Kidney capillary endothelial cell (primary cell): ENCODE data around the gene DTX3.
"Not testable (repeated sequence)": the region's sequence is repeated elsewhere in the genome, so short reads cannot be mapped to it uniquely, and the experiment has no call there.

ENCODE experiments used
- DNase-seq: peaks from one replicate; pipeline ENCODE4 v3.0.0-alpha.2; 2018; ENCODE audit warnings: low spot score

DTX3 gene

DNA sequence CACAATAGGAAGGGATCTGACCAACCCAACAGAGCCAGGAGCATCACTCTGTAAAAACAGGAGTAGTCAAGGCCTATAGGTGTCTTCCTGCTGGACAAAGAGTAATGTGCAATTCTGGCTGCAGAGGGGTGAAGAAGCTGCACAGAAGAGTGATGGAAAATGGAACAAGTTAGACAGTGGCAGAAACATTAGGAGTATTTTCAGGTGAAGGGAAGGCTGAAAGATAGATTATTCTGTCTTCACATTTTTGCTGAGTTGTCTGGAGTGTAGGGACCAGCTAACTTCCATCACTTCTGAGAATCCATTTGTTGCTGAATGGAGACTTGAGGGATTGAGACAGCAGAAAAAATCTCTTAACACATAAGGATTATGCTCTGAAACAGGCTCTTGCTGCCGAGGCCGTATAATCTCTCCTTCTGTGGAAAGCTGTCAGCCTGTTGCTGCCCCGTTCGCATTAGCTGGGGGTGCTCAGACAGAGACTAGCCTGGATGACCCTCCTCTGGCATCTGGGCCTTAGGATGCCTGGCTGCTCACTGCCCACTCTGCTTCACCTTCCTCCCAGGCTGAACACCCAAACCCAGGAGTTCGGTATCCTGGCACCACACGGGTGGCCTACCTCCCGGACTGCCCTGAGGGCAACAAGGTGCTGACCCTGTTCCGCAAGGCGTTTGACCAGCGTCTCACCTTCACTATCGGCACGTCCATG is 3.5 kb downstream of the DTX3 start:
- DNase-seq: no peak

DNA sequence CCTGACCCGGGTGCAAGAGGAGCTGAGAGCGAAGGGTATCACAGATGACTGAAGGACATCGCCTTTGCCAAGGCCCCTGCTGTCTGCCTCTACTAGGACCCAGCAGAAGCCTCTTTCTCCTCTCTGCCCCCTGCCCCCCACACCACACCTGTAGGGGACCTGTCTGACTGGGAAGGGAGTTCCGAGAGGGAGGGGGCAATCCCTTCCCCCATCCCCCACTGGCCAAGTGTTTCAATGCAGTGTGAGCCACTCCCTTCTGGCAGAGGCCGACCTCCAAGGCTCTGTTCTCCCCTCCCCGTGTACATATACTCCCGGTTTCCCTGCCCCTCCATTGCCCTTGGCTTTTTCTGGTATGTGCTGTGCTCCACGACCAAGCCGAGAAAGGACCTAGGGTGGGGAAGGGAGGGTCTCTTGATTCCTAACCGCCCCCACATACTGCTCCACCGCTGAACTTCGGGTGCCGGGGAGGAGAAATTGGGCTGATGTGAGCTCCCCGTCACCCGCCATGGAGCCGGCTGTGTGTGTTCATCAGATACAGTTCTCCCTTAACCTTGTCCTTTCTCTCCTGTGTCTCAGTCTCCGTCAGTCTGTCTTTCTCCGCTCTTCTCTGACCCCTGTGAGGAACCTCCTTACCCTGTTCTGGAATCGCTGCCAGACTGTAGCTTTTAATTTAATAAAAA is 4.6 kb downstream of the DTX3 start:
- no peak for DNase-seq

DNA sequence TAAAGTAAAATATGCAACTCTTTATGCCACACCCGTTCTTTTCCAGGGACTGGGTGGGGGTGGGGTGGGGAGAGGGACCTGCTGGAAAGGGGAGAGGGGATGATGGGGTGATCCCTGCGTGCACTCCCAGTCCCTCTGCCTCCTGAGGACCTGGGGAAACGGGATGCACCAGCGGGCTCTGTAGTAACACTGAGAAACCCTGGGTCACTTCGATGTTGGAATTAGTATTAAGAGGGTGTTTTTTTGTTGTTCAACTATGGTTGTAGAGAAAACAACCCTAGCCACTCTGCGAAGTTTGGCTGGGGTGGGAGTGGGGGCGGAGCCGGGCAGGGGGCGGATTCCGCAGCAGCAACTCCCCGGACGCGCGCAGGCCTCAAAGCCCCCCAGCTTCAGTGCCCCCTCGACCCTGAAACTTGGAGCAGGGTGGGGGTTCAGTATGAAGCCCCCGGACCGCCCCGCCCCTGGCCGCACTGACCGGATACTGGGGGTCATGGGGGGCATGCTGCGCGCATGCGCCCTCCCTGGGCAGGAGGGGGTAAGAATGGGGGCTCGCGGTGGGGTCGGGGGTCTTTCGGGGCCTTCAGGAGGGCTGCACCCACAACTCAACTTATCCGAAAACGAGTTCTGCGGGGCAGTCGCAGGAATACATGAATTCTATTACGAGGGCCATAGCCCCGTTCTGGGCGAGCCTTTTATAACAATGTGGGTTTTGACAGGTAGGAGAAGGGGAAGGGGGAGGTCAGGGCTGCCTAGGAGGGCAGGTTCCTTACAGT is 5.3 kb downstream of the DTX3 start:
- DNase-seq: no peak

- DNase-seq: no peak
Observed at GRCh38 chr12:57610554-57611107, 6.0 kb downstream of the DTX3 start.

- no peak for DNase-seq
Observed at GRCh38 chr12:57611108-57611826, 6.6 kb downstream of the DTX3 start, which contains the start of gene ARHGEF25. TSS of gene ARHGEF25 (plus strand) at chr12:57611435. CDS start at chr12:57611895, 460 bp downstream.

DNA sequence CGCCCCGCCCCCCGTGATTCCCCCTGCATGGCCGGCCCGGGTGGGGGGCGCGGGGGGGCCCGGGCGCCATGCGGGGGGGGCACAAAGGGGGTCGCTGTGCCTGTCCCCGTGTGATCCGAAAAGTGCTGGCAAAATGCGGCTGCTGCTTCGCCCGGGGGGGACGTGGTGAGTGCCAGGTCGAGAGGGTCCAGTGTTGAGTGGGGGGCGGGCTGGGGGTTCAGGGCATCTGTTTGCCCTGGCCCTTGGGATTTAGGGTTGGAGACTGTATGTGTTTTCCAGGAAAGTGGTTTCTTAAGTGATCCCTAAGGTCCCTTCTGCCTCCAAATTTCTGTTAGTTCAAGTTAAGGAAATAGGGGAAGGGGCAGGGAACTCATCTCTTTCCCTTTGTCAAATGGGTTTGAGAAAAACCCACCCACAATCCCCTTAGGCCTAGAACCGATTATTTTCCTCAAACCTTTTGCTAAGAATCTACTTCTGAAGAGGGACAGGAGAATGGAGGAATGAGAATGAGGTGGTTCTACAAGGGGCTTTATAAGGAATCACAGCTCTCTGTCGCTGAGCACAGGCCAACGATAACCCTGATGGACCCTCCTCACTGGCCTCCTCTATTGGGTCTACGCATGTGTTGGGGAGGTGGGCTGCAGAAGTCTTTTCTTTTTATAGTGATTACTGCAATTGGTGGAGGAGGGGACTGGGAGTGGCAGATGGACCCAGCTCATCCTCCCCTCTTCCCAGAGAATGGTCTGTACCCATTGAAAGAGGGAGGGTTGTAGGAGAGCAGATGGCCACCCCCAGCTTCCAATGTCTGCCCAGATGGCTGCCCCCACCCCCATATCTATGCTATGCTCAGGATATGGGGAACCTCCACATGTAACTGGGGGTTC is 7.4 kb downstream of the DTX3 start:
- no peak for DNase-seq

GRCh38 chr12:57612711-57613426 is 8.2 kb downstream of the DTX3 start:
- DNase-seq: no peak

GRCh38 chr12:57613427-57614109 is 8.9 kb downstream of the DTX3 start:
- no peak for DNase-seq

- DNase-seq: no peak
Observed at GRCh38 chr12:57614178-57614947, 9.7 kb downstream of the DTX3 start.

DNA sequence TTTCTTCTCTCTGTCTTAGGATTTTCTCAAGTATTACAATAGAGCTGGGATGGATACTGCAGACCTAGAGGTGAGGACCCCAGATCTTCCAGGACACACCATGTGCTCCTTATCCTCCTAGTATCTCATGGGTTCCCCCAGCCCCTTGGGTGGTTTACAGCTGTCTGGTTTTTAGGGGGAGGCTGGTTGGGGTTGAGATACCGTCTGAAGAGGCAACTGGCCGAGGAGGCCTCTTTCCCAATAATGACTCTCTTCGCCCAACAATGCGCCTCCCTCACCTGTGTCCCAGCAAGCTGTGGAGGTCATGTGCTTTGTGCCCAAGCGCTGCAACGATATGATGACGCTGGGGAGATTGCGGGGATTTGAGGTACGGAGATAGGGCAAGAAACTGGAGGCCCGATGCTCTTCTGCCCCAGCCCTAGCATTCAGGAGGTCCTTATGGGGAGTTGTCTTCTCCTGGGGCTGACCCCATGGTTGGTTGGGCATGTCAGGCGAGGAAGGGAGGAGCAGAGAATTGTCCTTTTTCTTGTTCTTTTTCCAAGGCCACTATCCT is 10.4 kb downstream of the DTX3 start:
- DNase-seq: no peak

DNA sequence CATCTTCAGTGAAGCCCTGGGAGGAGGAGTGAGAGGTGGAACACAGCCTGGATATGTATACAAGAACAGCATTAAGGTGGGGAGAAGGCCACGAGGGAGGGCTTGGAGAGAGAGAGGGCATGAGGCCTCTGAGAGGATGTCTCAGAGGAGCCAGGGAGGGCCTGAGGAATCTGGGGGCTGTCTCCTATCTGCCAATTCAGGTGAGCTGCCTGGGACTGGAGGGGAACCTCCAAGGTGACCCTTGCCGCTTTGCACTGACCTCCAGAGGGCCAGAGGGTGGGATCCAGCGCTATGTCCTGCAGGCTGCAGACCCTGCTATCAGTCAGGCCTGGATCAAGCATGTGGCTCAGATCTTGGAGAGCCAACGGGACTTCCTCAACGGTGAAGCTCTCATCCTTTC is 11.0 kb downstream of the DTX3 start:
- DNase-seq: no peak

- DNase-seq: no peak
Observed at GRCh38 chr12:57616383-57617101, 11.9 kb downstream of the DTX3 start.

DNA sequence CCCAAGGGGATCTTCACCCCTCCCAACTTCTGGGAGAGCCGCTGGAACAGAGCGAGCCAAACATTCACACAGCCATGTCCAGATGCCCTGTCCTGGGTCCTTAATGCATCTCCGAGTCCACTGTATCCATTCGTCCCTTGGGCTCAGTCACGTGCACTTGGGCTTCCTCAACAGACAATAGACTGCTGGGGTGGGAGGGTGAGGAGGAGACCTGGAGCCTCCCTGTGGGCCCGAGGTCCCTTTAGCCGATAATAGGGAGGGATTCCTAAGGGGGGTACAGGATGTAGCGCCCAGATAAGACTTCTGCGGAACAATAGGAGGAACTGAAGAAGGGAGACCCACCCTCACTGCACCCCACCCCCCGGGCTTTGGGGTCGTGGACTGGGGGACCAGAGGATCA is 13.3 kb downstream of the DTX3 start:
- DNase-seq: no peak

DNA sequence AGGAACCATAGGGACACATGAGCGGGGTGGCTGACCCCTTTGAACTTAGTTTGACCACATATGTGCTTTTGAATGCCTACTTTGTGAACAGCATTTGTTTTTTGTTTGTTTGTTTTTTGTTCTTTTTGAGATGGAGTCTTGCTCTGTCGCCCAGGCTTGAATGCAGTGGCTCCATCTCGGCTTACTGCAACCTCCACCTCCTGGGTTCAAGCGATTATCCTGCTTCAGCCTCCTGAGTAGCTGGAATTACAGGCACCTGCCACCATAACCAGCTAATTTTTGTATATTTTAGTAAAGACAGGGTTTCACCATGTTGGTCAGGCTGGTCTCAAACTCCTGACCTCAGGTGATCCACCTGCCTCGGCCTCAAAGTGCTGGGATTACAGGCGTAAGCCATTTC is 13.8 kb downstream of the DTX3 start:
- DNase-seq: not testable (repeated sequence)

- no peak for DNase-seq
Observed at GRCh38 chr12:57618966-57619433, 14.4 kb downstream of the DTX3 start.

- no peak for DNase-seq
Observed at GRCh38 chr12:57619434-57620244, 15.0 kb downstream of the DTX3 start.
